HG03066 (cell line): ENCODE data around the gene SP100.
A peak's percentile ranks its signal among the peaks of the same experiment; 100 is the strongest.
"Not testable (repeated sequence)": the region's sequence is repeated elsewhere in the genome, so short reads cannot be mapped to it uniquely, and the experiment has no call there.

Source experiments
- ATAC-seq: cut with Tn5 transposase; IDR thresholded peaks from one replicate; pipeline ENCODE4 v1.9.1; 2021; ENCODE audit warnings: low read depth; ENCODE audit not compliant: unreplicated experiment

SP100 gene

GRCh38 chr2:230418341-230419016 is 2.5 kb downstream of the SP100 start:
- ATAC-seq: no peak

- no peak for ATAC-seq
Observed at GRCh38 chr2:230419181-230419580, 3.2 kb downstream of the SP100 start.

DNA sequence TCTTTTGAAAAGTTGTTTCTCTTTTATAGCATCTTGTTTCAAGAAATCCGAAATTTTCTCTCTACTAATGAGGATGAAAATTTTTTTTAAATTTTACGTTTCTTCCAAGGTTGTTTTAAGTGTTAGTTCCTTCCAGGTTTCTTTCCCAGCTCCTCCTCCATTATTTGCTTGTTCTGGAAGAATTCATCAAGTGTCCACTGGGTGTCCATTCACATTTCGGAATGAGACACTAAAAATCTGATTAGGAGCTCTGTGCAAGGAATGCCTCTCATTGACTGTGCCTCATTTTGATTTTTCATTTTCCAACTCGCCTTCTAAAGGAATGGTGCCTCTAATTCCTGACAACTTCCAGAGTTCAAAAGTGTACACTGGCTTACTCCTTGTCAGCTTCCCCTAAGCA is 6.1 kb downstream of the SP100 start:
- ATAC-seq: no peak

DNA sequence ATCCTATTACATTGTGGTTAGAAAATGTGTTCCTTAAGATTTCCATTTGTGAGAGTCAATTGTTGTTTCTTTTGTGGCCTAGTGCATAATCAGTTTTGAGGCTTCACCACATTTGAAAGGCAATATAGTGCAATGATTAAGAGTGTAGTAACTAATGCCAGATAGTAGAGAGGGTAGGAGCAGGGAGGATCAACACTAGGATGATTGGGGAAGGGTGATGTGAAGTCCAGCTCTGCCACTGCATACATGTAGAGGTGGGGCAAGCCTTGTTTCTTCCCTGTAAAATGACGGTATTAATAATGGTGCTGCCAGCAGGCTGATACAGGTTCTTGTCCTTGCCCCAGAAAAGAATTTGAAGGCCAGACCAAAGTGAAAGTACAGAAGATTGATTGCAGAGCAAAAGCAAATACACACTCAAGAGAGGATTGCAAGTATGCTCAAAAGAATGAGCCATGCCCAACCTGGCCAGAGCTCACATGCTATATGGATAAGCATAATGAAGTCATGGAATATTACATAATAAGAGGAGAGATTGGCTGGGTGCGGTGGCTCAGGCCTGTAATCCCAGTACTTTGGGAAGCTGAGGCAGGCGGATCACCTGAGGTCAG is 8.0 kb downstream of the SP100 start:
- ATAC-seq: no peak

DNA sequence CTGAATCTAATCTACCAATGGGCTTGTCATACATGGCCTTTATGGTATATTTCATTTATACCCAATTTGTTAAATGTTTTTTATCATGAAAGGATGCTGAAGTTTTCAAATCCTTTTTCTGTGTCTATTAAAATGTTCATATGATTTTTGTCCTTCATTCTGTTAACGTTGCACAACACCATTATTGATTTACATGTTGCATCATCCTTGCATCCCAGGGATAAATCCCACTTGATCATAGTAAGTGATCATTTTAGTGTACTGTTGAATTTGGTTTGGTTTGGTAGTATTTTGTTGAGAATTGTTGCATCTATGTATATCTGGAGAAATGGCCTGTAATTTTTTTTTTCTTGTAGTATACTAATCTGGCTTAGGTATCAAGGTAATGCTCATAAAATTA is 9.4 kb downstream of the SP100 start:
- ATAC-seq: no peak

DNA sequence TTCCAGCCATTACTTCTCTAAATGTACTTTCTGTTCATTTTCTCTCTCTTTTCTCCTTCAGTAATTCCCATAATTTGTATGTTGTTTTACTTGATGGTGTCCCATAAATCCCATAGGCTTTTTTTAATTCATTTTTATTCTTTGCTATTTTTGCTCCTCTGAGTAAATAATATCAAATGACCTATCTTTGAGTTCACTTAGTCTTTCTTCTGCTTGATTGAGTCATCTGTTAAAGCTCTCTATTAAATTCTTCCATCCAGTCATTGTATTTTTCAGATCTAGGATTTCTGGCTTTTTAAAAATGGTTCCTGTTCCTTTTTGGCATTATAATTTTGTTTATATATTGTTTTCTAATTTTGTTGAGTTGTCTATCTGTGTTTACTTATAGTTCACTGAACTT is 13.5 kb downstream of the SP100 start:
- no peak for ATAC-seq

GRCh38 chr2:230430957-230431910 is 15.2 kb downstream of the SP100 start:
- ATAC-seq: no peak

DNA sequence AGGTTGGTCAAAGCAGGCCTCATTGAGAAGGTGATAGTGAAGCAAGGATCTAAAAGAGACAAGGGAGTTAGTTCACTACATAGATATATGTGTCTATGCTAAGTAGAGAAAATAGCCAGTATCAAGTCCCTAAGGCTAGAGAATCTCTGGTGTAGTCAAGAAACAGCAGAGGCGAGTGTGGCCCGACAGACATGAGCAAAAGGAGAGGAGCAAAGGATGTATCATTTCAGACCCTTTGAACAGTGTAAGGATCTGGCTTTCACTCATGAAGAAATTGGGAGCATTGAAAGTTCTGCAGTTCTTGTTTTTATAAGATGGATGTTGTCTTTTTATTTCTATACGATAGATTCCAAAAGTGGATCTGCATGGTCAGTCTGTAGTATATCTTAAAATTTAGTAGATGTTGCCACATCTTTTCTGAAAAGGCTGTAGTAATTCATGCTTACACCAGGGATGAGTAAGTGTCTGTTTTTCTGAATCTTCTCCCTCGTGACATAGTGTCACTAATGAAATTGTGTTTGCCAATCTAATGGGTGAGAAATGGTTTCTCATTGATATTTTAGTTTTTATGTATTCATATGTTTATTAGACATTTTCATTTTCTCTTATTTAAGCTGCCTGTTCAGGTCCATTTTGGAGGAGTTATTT is 18.8 kb downstream of the SP100 start:
- ATAC-seq: no peak

DNA sequence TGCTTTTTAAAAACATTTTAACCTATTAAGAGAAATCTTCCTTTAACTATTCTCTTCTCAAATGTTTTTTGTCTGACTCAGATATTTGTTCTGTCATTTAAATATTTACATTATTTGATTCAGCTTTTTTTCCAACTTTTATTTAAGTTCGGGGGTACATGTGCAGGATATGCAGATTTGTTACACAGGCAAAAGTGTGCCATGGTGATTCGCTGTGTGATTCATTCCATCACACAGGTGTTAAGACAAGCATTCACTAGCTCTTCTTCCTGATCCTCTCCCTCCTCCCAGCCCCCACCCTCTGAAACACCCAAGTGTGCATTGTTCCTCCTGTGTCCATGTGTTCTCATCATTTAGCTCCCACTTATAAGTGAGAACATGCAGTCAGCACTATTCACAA is 19.4 kb downstream of the SP100 start:
- no peak for ATAC-seq

GRCh38 chr2:230439121-230439520 is 23.1 kb downstream of the SP100 start:
- ATAC-seq: not testable (repeated sequence)

DNA sequence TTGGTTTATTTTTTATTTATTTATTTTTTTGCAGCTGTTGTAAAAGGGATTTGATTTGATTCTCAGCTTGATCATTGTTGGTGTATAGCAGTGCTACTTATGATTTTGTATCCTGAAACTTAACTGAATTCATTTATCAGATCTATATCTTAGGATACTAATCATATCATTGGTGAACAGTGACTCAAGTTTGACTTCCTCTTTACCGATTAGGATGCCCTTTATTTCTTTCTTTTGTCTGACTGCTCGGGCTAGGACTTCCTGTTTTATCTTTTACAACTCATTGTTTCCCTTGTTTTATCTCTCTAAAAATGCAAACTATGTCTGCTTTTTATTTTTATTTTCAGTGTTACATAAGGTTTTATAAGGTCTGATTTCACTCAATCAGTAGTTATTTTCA is 23.6 kb downstream of the SP100 start:
- ATAC-seq: no peak

DNA sequence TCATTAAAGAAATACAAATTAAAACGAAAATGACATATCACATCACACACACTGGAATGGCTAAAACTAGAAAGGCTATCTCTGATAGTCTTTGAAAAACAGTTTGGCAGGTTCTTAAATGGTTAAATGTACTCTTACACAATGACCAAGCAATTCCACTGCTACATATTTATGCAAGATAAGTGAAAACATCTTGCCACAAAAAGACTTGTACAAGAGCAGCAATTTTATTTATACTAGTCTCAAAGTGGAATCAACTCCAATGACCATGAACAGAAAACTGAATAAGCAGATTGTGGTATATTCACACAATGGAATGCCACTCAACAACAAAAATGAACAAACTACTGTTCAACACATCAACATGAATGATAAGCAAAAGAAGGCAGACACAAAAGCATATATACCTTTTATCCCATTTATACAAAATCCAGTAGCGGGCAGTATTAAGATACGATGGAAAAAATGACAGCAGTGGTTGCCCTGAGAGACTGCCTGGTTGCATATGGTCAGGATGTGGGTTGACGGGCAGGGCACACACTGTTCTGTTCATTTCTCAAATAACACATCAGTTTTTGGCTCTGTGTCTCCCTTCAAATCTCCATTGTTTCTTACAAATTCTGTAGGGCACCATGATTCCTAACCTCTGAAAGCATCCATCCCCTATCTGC is 25.4 kb downstream of the SP100 start:
- no peak for ATAC-seq

GRCh38 chr2:230443541-230443940 is 27.5 kb downstream of the SP100 start:
- no peak for ATAC-seq

DNA sequence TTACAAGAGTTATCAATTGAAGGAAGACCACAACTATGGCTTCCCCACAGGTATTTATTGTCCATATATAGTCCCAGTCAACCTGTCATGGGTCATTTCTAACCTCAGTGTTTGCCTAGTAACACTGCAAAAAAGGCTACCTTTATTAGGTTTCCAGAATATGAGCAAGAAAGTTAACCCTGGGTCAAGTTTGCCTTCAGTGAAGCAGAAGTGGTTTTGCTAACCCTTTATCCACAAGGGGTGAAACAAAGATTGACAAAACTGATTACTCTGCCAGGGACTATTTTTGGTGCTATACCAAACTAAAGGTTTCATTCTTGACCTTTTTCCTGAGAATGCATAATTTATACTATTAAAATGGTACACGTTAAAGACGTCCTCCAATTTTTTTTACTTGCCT is 28.8 kb downstream of the SP100 start:
- ATAC-seq: no peak

DNA sequence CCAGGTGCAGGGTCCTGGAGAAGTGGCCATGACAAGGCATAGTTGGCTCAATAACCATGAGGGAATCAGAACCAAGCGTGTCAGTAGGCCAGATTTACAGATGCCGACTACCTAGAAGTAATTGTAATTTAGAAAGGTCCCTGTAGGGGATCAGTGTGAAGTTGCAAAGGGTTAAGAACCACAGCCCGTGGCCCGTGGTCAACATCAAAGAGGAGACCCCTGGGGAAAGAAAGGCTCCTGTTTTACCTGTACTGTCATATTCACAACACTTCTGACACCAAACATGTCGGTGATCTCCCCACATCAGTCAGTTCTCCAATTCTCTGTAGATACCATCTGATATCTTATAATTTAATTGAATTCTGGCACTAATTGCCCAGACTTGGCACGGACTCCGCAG is 31.0 kb downstream of the SP100 start:
- no peak for ATAC-seq

- ATAC-seq: peak; percentile 83
Observed at GRCh38 chr2:230447455-230448451, 31.8 kb downstream of the SP100 start.

DNA sequence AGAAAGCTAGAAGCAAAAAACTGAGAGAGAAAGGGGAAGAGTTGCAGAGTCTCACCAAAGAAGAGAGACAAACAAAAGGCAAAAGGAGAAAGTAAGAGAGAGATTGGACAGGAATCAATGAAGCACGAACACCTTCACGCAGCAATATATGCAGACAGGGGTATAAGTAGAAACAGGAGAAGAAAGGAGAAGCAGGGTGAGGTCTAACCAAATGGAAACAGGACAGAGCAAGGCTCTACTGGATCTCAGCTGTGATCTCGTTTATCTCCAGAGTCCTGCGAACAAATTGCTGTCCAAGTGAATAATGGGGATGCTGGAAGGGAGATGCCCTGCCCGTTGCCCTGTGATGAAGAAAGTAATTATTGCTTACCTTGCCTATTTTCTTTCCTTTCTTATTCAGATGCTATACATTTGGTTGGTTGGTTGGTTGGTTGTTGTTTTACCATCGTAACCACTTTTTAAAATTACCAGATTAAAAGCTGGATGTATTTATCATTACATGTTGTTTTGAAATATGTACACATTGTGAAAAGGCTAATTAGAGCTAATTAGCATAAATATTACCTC is 34.0 kb downstream of the SP100 start:
- ATAC-seq: no peak

GRCh38 chr2:230453006-230453405 is 37.0 kb downstream of the SP100 start:
- no peak for ATAC-seq
